Astrocyte of the cerebellum (primary cell): Measurements from ENCODE around the gene MOGAT1.

Experiments used
- DNase-seq: peaks from one replicate; pipeline ENCODE4 v3.0.0-alpha.2; 2011; ENCODE audit warnings: low read depth
- H3K4me3 ChIP-seq: 2 replicates; pipeline ENCODE4 v1.5.1; 2011; ENCODE audit warnings: mild to moderate bottlenecking, low read depth, low read length, moderate library complexity
- CTCF ChIP-seq: IDR thresholded peaks from 2 replicates; pipeline ENCODE4 v1.5.1; 2012; ENCODE audit warnings: low read length, low read depth, moderate library complexity, mild to moderate bottlenecking; ENCODE audit errors: missing control alignments
- in situ Hi-C: cut with HindIII; loops from 2 replicates; pipeline ENCODE4 v1.10.0; 2017; ENCODE audit warnings: low sequenced_read_pairs

Gene MOGAT1

GRCh38 chr2:222707689-222708273 lies 36.3 kb downstream of the MOGAT1 start:
- no peak for TF ChIP-seq CTCF
- in situ Hi-C loops: no loop called here
- no peak for DNase-seq
- H3K4me3 ChIP-seq: no peak overlapping the region

GRCh38 chr2:222708274-222708710 lies 36.8 kb downstream of the MOGAT1 start:
- in situ Hi-C loops: no loop called here
- peak; percentile 89 for TF ChIP-seq CTCF
- peak; percentile 61 for DNase-seq
- H3K4me3 ChIP-seq: no peak overlapping the region

GRCh38 chr2:222709191-222709891 lies 37.9 kb downstream of the MOGAT1 start:
- DNase-seq: peak; percentile 94
- no peak overlapping the region for H3K4me3 ChIP-seq
- in situ Hi-C loops: no loop called here
- TF ChIP-seq CTCF: no peak

- DNase-seq: no peak
- in situ Hi-C loops: no loop called here
- H3K4me3 ChIP-seq: no peak overlapping the region
- no peak for TF ChIP-seq CTCF
These were observed 39.3 kb downstream of the MOGAT1 start for GRCh38 chr2:222710736-222711135.

GRCh38 chr2:222711315-222711940 lies 40.0 kb downstream of the MOGAT1 start:
- H3K4me3 ChIP-seq: no peak overlapping the region
- in situ Hi-C loops: no loop called here
- DNase-seq: no peak
- no peak for TF ChIP-seq CTCF

- DNase-seq: peak; percentile 65
- no peak for TF ChIP-seq CTCF
- in situ Hi-C loops: no loop called here
- H3K4me3 ChIP-seq: no peak overlapping the region
These were observed 41.5 kb downstream of the MOGAT1 start for GRCh38 chr2:222713002-222713401.
